HUES64 (cell line): ENCODE results near the gene GSTT2B.
"Not testable (repeated sequence)": the region's sequence is repeated elsewhere in the genome, so short reads cannot be mapped to it uniquely, and the experiment has no call there.

Experiments used
- H3K27ac ChIP-seq: 2 replicates; pipeline ENCODE4 v1.7.0; 2013; ENCODE audit warnings: low read depth, low read length, inconsistent platforms
- H3K27me3 ChIP-seq: 2 replicates; pipeline ENCODE4 v1.6.1; 2013; ENCODE audit warnings: mild to moderate bottlenecking, low read length; ENCODE audit not compliant: insufficient read depth
- H3K36me3 ChIP-seq: 2 replicates; pipeline ENCODE4 v1.6.1; 2013; ENCODE audit warnings: mild to moderate bottlenecking, low read length; ENCODE audit not compliant: insufficient read depth
- H3K4me1 ChIP-seq: 2 replicates; pipeline ENCODE4 v1.6.1; 2013; ENCODE audit warnings: mild to moderate bottlenecking, low read length, moderate library complexity; ENCODE audit not compliant: insufficient read depth
- H3K4me3 ChIP-seq: 2 replicates; pipeline ENCODE4 v1.5.1; 2013; ENCODE audit warnings: mild to moderate bottlenecking, low read length, moderate library complexity
- H3K9ac ChIP-seq: 2 replicates; pipeline ENCODE4 v1.6.1; 2013; ENCODE audit warnings: mild to moderate bottlenecking, low read depth, low read length
- H3K9me3 ChIP-seq: 2 replicates; pipeline ENCODE4 v1.6.1; 2013; ENCODE audit warnings: low read depth, low read length; ENCODE audit not compliant: insufficient read depth
- WGBS: fragments of 150-250, 120-280 bp; methylation state at CpG from one replicate; pipeline ENCODE4 v1.1.7; 2013; ENCODE audit warnings: missing lambda C conversion rate; 5-methylcytosine and 5-hydroxymethylcytosine counted together

Gene GSTT2B

DNA sequence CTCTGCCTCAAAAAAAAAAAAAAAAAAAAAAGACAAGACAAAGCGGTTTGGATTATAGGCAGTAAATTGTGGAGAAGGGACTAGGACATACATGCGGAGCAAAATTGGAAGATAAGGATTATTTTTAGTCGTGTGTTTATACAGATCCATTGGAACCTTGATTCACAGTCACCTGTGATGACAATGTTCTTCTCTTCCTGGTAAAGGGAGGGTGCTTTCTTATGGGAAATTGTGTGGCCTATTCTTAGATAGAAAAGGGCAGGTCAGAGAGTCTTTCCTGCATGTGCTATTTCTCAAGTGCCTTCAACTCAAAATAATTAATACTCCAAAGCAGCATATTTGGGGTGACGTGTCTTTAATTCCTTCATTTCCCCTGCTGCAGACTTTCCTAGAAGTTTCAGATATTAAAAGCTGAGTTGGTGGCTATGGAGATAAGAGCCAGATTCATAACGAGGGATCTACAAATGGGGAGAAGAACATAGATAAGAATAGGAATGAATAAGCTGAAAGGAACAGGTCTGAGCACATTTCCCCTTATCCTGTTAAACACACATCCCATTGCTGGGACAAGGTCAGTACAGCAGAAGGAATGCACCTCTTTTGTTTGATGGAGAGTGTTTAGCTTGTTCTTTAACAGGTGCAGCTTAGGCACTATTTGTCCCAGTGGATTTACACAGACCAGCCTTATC, 22.5 kb downstream of the GSTT2B start:
- 95% methylated on average over 5 of the region's 5 CpGs for WGBS
- H3K4me3 ChIP-seq = no peak overlapping the region
- no peaks in the 10 kb centered on the region for H3K9me3 ChIP-seq
- no peak overlapping the region for H3K27ac ChIP-seq
- H3K4me1 ChIP-seq = no peaks in the 10 kb centered on the region
- H3K36me3 ChIP-seq = no peaks in the 10 kb centered on the region
- no peak overlapping the region for H3K9ac ChIP-seq
- H3K27me3 ChIP-seq = no peaks in the 10 kb centered on the region

DNA sequence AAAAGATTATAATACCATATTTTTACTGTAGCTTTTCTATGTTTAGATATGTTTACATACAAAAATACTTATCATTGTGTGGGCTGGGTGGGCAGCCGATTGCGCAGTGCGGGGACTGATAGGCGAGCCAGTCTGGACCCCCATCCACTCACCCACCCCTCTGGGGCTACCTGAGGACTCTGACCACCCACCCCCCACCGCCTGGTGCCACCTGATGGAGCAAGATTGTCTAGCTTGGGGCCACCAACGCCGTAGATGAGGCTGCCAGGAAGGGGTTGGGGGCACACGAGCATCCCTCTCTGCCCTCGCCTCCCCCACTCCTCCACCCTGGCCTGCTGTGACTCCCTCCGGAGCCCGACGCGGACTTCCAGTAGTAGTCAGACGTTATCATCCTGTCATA, 34.4 kb downstream of the GSTT2B start:
- no peaks in the 10 kb centered on the region for H3K27me3 ChIP-seq
- H3K36me3 ChIP-seq = peaks cover 21% of the 10 kb centered on the region
- no peak overlapping the region for H3K9ac ChIP-seq
- H3K27ac ChIP-seq = no peak overlapping the region
- no peaks in the 10 kb centered on the region for H3K4me1 ChIP-seq
- H3K9me3 ChIP-seq = peaks cover 23% of the 10 kb centered on the region
- 76% methylated on average over 14 of the region's 14 CpGs for WGBS
- no peak overlapping the region for H3K4me3 ChIP-seq

- no peak overlapping the region for H3K9ac ChIP-seq
- H3K4me1 ChIP-seq = no peaks in the 10 kb centered on the region
- peaks cover 21% of the 10 kb centered on the region for H3K36me3 ChIP-seq
- no peaks in the 10 kb centered on the region for H3K27me3 ChIP-seq
- H3K27ac ChIP-seq = no peak overlapping the region
- peaks cover 18% of the 10 kb centered on the region for H3K9me3 ChIP-seq
- no peak overlapping the region for H3K4me3 ChIP-seq
- 96% methylated on average over 5 of the region's 6 CpGs for whole genome bisulfite sequencing
Observed at GRCh38 chr22:23925020-23925606, 35.9 kb downstream of the GSTT2B start.

DNA sequence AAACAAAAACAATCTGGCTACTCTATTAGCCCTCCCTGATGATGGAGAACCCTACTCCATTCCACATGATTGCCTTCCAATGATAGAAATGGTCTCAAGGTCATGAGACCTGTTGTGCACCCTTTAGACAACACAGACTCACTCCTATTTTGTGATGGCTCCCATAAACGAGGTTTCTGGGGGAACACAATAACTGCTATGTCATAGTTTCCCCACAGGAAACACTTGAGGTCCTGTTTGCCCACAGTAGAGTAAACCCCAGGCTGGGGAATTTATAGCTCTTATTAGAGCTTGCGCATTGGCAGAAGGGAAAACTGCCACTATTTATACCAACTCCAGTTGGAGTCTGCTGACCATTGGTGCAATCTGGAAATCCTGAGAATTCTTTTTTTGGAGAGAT, 38.1 kb downstream of the GSTT2B start:
- Histone ChIP-seq H3K9me3 (peaks cover 18% of the 10 kb centered on the region), H3K27me3 (no peaks in the 10 kb centered on the region), H3K36me3 (peaks cover 21% of the 10 kb centered on the region), H3K4me3 (no peak overlapping the region), H3K9ac (no peak overlapping the region), H3K4me1 (no peaks in the 10 kb centered on the region), H3K27ac (no peak overlapping the region)
- WGBS = 94% methylated on average over 2 of the region's 2 CpGs

GRCh38 chr22:23921586-23922201, 39.3 kb downstream of the GSTT2B start:
- not testable (repeated sequence) for H3K4me1 ChIP-seq, H3K9ac ChIP-seq, H3K4me3 ChIP-seq, H3K27me3 ChIP-seq, H3K27ac ChIP-seq
- H3K36me3 ChIP-seq = peaks cover 21% of the 10 kb centered on the region
- WGBS = 96% methylated on average over 13 of the region's 13 CpGs
- peaks cover 18% of the 10 kb centered on the region for H3K9me3 ChIP-seq

- H3K36me3 ChIP-seq = peaks cover 11% of the 10 kb centered on the region
- not testable (repeated sequence) for H3K4me3 ChIP-seq, H3K27ac ChIP-seq, H3K4me1 ChIP-seq, H3K27me3 ChIP-seq, H3K9ac ChIP-seq
- 100% methylated on average over 1 of the region's 1 CpG for WGBS
- peaks cover 11% of the 10 kb centered on the region; the same call in 1 of the 2 replicates for H3K9me3 ChIP-seq
Observed at GRCh38 chr22:23920267-23920611, 40.8 kb downstream of the GSTT2B start.

GRCh38 chr22:23915290-23915689, 45.7 kb downstream of the GSTT2B start:
- Histone ChIP-seq H3K27me3 (no peaks in the 10 kb centered on the region), H3K36me3 (no peaks in the 10 kb centered on the region), H3K4me1 (peaks cover 4% of the 10 kb centered on the region; the same call in 1 of the 2 replicates), H3K9ac (no peak overlapping the region), H3K27ac (no peak overlapping the region), H3K4me3 (no peak overlapping the region), H3K9me3 (no peaks in the 10 kb centered on the region; the same call in 1 of the 2 replicates)
- WGBS = 93% methylated on average over 3 of the region's 3 CpGs

GRCh38 chr22:23913661-23914353, 47.2 kb downstream of the GSTT2B start:
- WGBS = 24% methylated on average over 43 of the region's 44 CpGs
- Histone ChIP-seq H3K36me3 (no peaks in the 10 kb centered on the region), H3K9ac (peak overlapping the region; percentile 70), H3K27ac (peak overlapping the region; percentile 78; the same call in 1 of the 2 replicates), H3K4me1 (peaks cover 14% of the 10 kb centered on the region), H3K9me3 (no peaks in the 10 kb centered on the region; the same call in 1 of the 2 replicates), H3K27me3 (no peaks in the 10 kb centered on the region), H3K4me3 (peak overlapping the region; percentile 57)

- Histone ChIP-seq H3K27ac (peak overlapping the region; percentile 78; the same call in 1 of the 2 replicates), H3K4me1 (peaks cover 20% of the 10 kb centered on the region), H3K9me3 (no peaks in the 10 kb centered on the region; the same call in 1 of the 2 replicates), H3K9ac (peak overlapping the region; percentile 70), H3K36me3 (no peaks in the 10 kb centered on the region), H3K4me3 (peak overlapping the region; percentile 57), H3K27me3 (no peaks in the 10 kb centered on the region)
- WGBS = 55% methylated on average over 1 of the region's 1 CpG
Observed at GRCh38 chr22:23913306-23913660, 47.7 kb downstream of the GSTT2B start.

DNA sequence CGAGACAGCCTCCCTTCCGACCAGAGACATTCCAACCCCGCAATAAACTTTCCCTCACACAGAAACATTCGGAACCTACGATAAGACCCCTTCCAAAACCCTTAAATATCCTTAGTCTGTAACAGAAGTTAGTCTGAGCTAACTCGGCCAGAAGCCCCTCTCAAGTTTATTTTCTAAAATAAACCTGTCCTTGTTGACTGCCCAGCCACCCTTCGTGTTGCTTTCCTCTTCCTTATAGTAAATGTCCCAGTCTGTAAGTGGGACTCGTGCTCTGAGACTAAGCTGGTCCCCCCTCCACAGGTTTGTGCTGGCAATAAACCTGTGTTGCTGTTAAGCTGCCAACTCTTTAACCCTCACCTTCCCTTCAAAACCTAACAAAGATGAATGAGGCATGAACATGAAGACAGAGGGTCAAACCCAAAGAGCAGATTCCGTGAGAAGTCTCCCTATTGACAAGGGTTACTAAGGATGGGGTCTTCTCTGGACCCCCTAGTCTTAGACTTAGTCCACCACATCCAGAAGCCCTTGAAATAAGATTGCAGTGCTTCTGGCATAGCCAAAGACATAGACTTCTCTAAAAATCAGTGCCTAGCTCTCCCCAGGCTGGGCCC, 48.6 kb downstream of the GSTT2B start:
- peaks cover 25% of the 10 kb centered on the region for H3K4me1 ChIP-seq
- no peaks in the 10 kb centered on the region for H3K27me3 ChIP-seq
- no peak overlapping the region for H3K9ac ChIP-seq
- no peak overlapping the region for H3K4me3 ChIP-seq
- 95% methylated on average over 9 of the region's 9 CpGs for WGBS
- no peak overlapping the region for H3K27ac ChIP-seq
- no peaks in the 10 kb centered on the region; the same call in 1 of the 2 replicates for H3K9me3 ChIP-seq
- no peaks in the 10 kb centered on the region for H3K36me3 ChIP-seq
